Liver (tissue), 9 donors: ENCODE data around the gene SOX18. TPM values are rescaled to one million over a fixed set of nuclear protein-coding genes. Genes with fewer than 3 reads are reported as not detected.

ENCODE experiments used
- DNase-seq: peaks from one replicate; pipeline ENCODE4 v3.0.0-alpha.2; 2017; ENCODE audit warnings: low spot score
- H3K27ac ChIP-seq, 2 donors: one replicate each; pipeline ENCODE4 v1.7.0; 2013; ENCODE audit warnings: inconsistent platforms in 2 of 2, low read length in 2 of 2, control low read depth in 1 of 2, low read depth in 1 of 2, mild to moderate bottlenecking in 1 of 2
- H3K27me3 ChIP-seq, 4 donors: one replicate each; pipeline versions ENCODE4 v1.6.1 to v1.7.0; 2013; ENCODE audit warnings: low read length in 3 of 4, inconsistent platforms in 1 of 4, mild to moderate bottlenecking in 1 of 4, moderate library complexity in 1 of 4; ENCODE audit not compliant: control insufficient read depth in 4 of 4, insufficient read depth in 4 of 4
- H3K36me3 ChIP-seq, 4 donors: one replicate each; pipeline versions ENCODE4 v1.6.1 to v1.7.0; 2013; ENCODE audit warnings: low read length in 3 of 4, mild to moderate bottlenecking in 3 of 4, low read depth in 1 of 4, moderate library complexity in 1 of 4; ENCODE audit not compliant: control insufficient read depth in 4 of 4, insufficient read depth in 3 of 4
- H3K4me1 ChIP-seq, 4 donors: one replicate each; pipeline versions ENCODE4 v1.6.1 to v1.7.0; 2013; ENCODE audit warnings: low read length in 3 of 4, mild to moderate bottlenecking in 3 of 4, moderate library complexity in 1 of 4; ENCODE audit not compliant: control insufficient read depth in 4 of 4, insufficient read depth in 4 of 4
- H3K4me3 ChIP-seq, 3 donors: one replicate each; pipeline versions ENCODE4 v1.6.1 to v1.7.0; 2013; ENCODE audit warnings: low read length in 3 of 3, control low read depth in 1 of 3, low read depth in 1 of 3, mild to moderate bottlenecking in 1 of 3
- H3K9ac ChIP-seq, 2 donors: one replicate each; pipeline ENCODE4 v1.7.0; 2013; ENCODE audit warnings: low read length in 2 of 2, mild to moderate bottlenecking in 2 of 2, moderate library complexity in 2 of 2, control low read depth in 1 of 2, low read depth in 1 of 2
- H3K9me3 ChIP-seq, 4 donors: one replicate each; pipeline versions ENCODE4 v1.6.1 to v1.7.0; 2013; ENCODE audit warnings: low read length in 3 of 4; ENCODE audit not compliant: control insufficient read depth in 4 of 4
- ATF3 ChIP-seq: IDR thresholded peaks from 2 replicates; pipeline ENCODE4 v1.6.1; 2016; ENCODE audit warnings: antibody characterized with exemption
- CTCF ChIP-seq: fragments of 150-350 bp; IDR thresholded peaks from 2 replicates; pipeline ENCODE4 v1.5.1; 2017; ENCODE audit warnings: improper control_type of control experiment, low read depth, low read length; ENCODE audit not compliant: missing input control
- EGR1 ChIP-seq, 2 donors: IDR thresholded peaks; 2 replicates each; pipeline ENCODE4 v1.6.1; 2016 to 2018; ENCODE audit warnings: antibody characterized with exemption in 2 of 2, low read depth in 2 of 2
- FOXA1 ChIP-seq: IDR thresholded peaks from 2 replicates; pipeline ENCODE4 v1.6.1; 2016; ENCODE audit warnings: antibody characterized with exemption
- FOXA2 ChIP-seq: IDR thresholded peaks from 2 replicates; pipeline ENCODE4 v1.6.1; 2016; ENCODE audit warnings: antibody characterized with exemption
- GABPA ChIP-seq, 2 donors: IDR thresholded peaks in 1 of 2; conservative IDR thresholded peaks in 1 of 2; 2 replicates each; pipeline ENCODE4 v1.6.1; 2016; ENCODE audit warnings: antibody characterized with exemption in 2 of 2, mild to moderate bottlenecking in 1 of 2, moderate library complexity in 1 of 2
- HNF4A ChIP-seq, 2 donors: conservative IDR thresholded peaks; 2 replicates each; pipeline ENCODE4 v1.6.1; 2016; ENCODE audit warnings: antibody characterized with exemption in 2 of 2, mild to moderate bottlenecking in 2 of 2
- HNF4G ChIP-seq: IDR thresholded peaks from 2 replicates; pipeline ENCODE4 v1.6.1; 2016; ENCODE audit warnings: antibody characterized with exemption
- JUND ChIP-seq, 2 donors: IDR thresholded peaks; 2 replicates each; pipeline ENCODE4 v1.6.1; 2016; ENCODE audit warnings: antibody characterized with exemption in 2 of 2
- MAX ChIP-seq: IDR thresholded peaks from 2 replicates; pipeline ENCODE4 v1.6.1; 2016; ENCODE audit warnings: antibody characterized with exemption
- RAD21 ChIP-seq, 2 donors: IDR thresholded peaks; 2 replicates each; pipeline ENCODE4 v1.6.1; 2016; ENCODE audit warnings: antibody characterized with exemption in 2 of 2, mild to moderate bottlenecking in 2 of 2
- RXRA ChIP-seq, 2 donors: IDR thresholded peaks; 2 replicates each; pipeline ENCODE4 v1.6.1; 2017 to 2018; ENCODE audit warnings: antibody characterized with exemption in 2 of 2, mild to moderate bottlenecking in 1 of 2
- SP1 ChIP-seq: IDR thresholded peaks from 2 replicates; pipeline ENCODE4 v1.6.1; 2018; ENCODE audit warnings: antibody characterized with exemption, mild to moderate bottlenecking
- TAF1 ChIP-seq: conservative IDR thresholded peaks from 2 replicates; pipeline ENCODE4 v1.6.1; 2016; ENCODE audit warnings: antibody characterized with exemption, mild to moderate bottlenecking
- YY1 ChIP-seq: IDR thresholded peaks from 2 replicates; pipeline ENCODE4 v1.6.1; 2016; ENCODE audit warnings: antibody characterized with exemption, mild to moderate bottlenecking
- ZBTB33 ChIP-seq: IDR thresholded peaks from 2 replicates; pipeline ENCODE4 v1.6.1; 2016; ENCODE audit warnings: antibody characterized with exemption
- WGBS: extraction: QIAGEN DNeasy Blood & Tissue Kit; methylation state at CpG from one replicate; pipeline ENCODE4 v1.1.7; 2013; 5-methylcytosine and 5-hydroxymethylcytosine counted together
- polyA plus RNA-seq, 2 donors: library from polyadenylated mRNA; stranded (reverse) in 1 of 2; unstranded in 1 of 2; fragments of 200-250 nt in 1 of 2; fragments of >200 nt in 1 of 2; fragmentation: Nextera tagmentation in 1 of 2; extraction: Ambion mirVana in 1 of 2; gene quantifications; one replicate each; pipeline versions ENCODE4 v1.2.1 to v1.2.3, GENCODE V29; 2013 to 2015
- total RNA-seq, 2 donors: library from RNA; depleted of rRNA; stranded (reverse); fragments of >200 nt; gene quantifications; one replicate each; pipeline ENCODE4 v1.2.3, GENCODE V29; 2014
- donor health status: healthy.
- donor health status: healthy.
- donor health status: healthy.
- donor health status: healthy.
- donor health status: healthy.

The SOX18 gene
- total and polyA plus RNA-seq, 4 donors: 1.1 to 5.8 (median 2.6) TPM

- Histone ChIP-seq H3K27me3 (no peaks in the 10 kb centered on the region), H3K27ac (peak overlapping the region; percentile 68 to 93), H3K4me1 (peaks cover 15 to 34% (median 27%) of the 10 kb centered on the region in 4 donors), H3K4me3 (no peak overlapping the region), H3K9me3 (no peaks in the 10 kb centered on the region), H3K36me3 (peaks cover 7 to 46% (median 28%) of the 10 kb centered on the region in 4 donors), H3K9ac (no peak overlapping the region)
- 58% methylated on average over 15 of the region's 15 CpGs for WGBS
- TF ChIP-seq HNF4A (conservative IDR thresholded peaks at IDR 0.05): peak in 1 of 2 donors; percentile 44
- peak; percentile 71 to 83 for TF ChIP-seq RXRA (IDR thresholded peaks at IDR 0.05)
- no peak for TF ChIP-seq HNF4G
- DNase-seq: no peak
Measured at GRCh38 chr20:64023361-64024140, 25.9 kb downstream of the SOX18 start.

GRCh38 chr20:64022671-64023360, 26.6 kb downstream of the SOX18 start:
- Histone ChIP-seq H3K9me3 (no peaks in the 10 kb centered on the region), H3K4me3 (no peak overlapping the region), H3K9ac (no peak overlapping the region), H3K36me3 (peaks cover 2 to 45% (median 30%) of the 10 kb centered on the region in 4 donors), H3K27ac (no peak overlapping the region), H3K27me3 (no peaks in the 10 kb centered on the region), H3K4me1 (peaks cover 15 to 34% (median 27%) of the 10 kb centered on the region in 4 donors)
- no peak for TF ChIP-seq ATF3
- TF ChIP-seq MAX: no peak
- TF ChIP-seq RAD21 (IDR thresholded peaks at IDR 0.05): no peak
- TF ChIP-seq SP1: no peak
- no peak for TF ChIP-seq FOXA2
- no peak for TF ChIP-seq GABPA (IDR thresholded peaks at IDR 0.05 in 1 of 2, conservative IDR thresholded peaks at IDR 0.05 in 1 of 2)
- TF ChIP-seq CTCF: no peak
- TF ChIP-seq YY1: no peak
- no peak for TF ChIP-seq TAF1
- no peak for TF ChIP-seq FOXA1
- DNase-seq: no peak
- 97% methylated on average over 17 of the region's 17 CpGs for WGBS

- Histone ChIP-seq H3K4me1 (peaks cover 15 to 34% (median 27%) of the 10 kb centered on the region in 4 donors), H3K4me3 (no peak overlapping the region), H3K36me3 (peaks cover 5 to 36% (median 24%) of the 10 kb centered on the region in 4 donors), H3K9ac (no peak overlapping the region), H3K27ac (no peak overlapping the region), H3K9me3 (no peaks in the 10 kb centered on the region), H3K27me3 (no peaks in the 10 kb centered on the region)
- no peak for DNase-seq
- 98% methylated on average over 36 of the region's 36 CpGs for WGBS
- TF ChIP-seq TAF1 (no peak), YY1 (no peak), FOXA2 (no peak), ZBTB33 (no peak), EGR1 (IDR thresholded peaks at IDR 0.05; ENCODE audit: low read depth in 2 of 2) (no peak), GABPA (IDR thresholded peaks at IDR 0.05 in 1 of 2, conservative IDR thresholded peaks at IDR 0.05 in 1 of 2) (no peak), MAX (no peak), FOXA1 (no peak), CTCF (no peak), JUND (IDR thresholded peaks at IDR 0.05) (no peak), RXRA (IDR thresholded peaks at IDR 0.05) (no peak), SP1 (no peak), HNF4G (no peak)
Measured at GRCh38 chr20:64021124-64021975, 28.1 kb downstream of the SOX18 start.
